ENCODE data around the gene ZNF595.
A peak's percentile ranks its signal among the peaks of the same experiment; 100 is the strongest.
"Not testable (repeated sequence)": the region's sequence is repeated elsewhere in the genome, so short reads cannot be mapped to it uniquely, and the experiment has no call there.

GRCh38 chr4:11816-12417, 41.2 kb upstream of the ZNF595 start:
- TF ChIP-seq EP300, POLR2A (IDR thresholded peaks at IDR 0.05): not testable (repeated sequence)
- peak in 1 of 2 donors; percentile 20 for TF ChIP-seq CTCF (IDR thresholded peaks at IDR 0.05)

All from suprapubic skin (tissue), 3 donors.